ENCODE measurements around the gene EEF1AKMT2. TPM values are rescaled to one million over a fixed set of nuclear protein-coding genes. Genes with fewer than 3 reads are reported as not detected.

Gene EEF1AKMT2
- total and polyA plus RNA-seq, 2 of the 13 experiments (the other 11 are each of a cell fraction or from before 2014, with no cell fraction given), result 11.3 to 19.3 TPM

DNA sequence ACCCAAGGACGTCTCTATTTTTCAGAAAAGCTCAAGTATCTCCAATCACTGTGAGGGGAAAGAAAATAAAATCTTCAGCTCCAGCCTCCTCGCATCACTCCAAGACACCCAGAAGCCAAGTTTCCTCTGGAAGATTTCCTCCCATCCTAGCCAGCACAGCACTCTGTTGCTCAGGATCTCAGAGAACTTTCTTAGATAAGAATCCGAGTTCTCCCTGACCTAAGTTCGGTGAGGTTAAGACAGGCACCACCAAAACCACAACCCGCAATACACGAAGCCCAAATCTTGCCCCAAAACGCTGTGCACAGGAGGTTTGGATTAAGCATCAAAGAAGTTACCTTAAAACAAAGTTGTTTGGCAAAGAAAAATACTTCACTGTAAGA, 51.7 kb downstream of the EEF1AKMT2 start (continued):
- TF ChIP-seq, protein P1, sequence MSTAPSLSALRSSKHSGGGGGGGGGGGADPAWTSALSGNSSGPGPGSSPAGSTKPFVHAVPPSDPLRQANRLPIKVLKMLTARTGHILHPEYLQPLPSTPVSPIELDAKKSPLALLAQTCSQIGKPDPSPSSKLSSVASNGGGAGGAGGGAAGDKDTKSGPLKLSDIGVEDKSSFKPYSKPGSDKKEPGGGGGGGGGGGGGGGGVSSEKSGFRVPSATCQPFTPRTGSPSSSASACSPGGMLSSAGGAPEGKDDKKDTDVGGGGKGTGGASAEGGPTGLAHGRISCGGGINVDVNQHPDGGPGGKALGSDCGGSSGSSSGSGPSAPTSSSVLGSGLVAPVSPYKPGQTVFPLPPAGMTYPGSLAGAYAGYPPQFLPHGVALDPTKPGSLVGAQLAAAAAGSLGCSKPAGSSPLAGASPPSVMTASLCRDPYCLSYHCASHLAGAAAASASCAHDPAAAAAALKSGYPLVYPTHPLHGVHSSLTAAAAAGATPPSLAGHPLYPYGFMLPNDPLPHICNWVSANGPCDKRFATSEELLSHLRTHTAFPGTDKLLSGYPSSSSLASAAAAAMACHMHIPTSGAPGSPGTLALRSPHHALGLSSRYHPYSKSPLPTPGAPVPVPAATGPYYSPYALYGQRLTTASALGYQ (CRISPR knock-in tag; IDR thresholded peaks at IDR 0.05), result no peak
- TF ChIP-seq, protein P2, sequence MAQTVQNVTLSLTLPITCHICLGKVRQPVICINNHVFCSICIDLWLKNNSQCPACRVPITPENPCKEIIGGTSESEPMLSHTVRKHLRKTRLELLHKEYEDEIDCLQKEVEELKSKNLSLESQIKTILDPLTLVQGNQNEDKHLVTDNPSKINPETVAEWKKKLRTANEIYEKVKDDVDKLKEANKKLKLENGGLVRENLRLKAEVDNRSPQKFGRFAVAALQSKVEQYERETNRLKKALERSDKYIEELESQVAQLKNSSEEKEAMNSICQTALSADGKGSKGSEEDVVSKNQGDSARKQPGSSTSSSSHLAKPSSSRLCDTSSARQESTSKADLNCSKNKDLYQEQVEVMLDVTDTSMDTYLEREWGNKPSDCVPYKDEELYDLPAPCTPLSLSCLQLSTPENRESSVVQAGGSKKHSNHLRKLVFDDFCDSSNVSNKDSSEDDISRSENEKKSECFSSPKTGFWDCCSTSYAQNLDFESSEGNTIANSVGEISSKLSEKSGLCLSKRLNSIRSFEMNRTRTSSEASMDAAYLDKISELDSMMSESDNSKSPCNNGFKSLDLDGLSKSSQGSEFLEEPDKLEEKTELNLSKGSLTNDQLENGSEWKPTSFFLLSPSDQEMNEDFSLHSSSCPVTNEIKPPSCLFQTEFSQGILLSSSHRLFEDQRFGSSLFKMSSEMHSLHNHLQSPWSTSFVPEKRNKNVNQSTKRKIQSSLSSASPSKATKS (CRISPR knock-in tag; IDR thresholded peaks at IDR 0.05), result no peak
- no peak for TF ChIP-seq ZNF550 (CRISPR knock-in tag; IDR thresholded peaks at IDR 0.05; ENCODE audit: borderline replicate concordance)
- TF ChIP-seq, protein P3, sequence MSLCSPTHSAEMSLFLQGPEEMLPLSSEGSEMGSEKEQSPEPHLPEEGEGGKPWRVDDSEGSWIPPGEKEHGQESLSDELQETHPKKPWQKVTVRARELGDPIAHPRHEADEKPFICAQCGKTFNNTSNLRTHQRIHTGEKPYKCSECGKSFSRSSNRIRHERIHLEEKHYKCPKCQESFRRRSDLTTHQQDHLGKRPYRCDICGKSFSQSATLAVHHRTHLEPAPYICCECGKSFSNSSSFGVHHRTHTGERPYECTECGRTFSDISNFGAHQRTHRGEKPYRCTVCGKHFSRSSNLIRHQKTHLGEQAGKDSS (CRISPR knock-in tag; IDR thresholded peaks at IDR 0.05; ENCODE audit: borderline replicate concordance, low read depth), result no peak
- TF ChIP-seq ZIK1 (CRISPR knock-in tag; IDR thresholded peaks at IDR 0.05; ENCODE audit: borderline replicate concordance, low read depth), result no peak
- TF ChIP-seq FOSL1 (CRISPR knock-in tag; IDR thresholded peaks at IDR 0.05; ENCODE audit: borderline replicate concordance), result no peak
- TF ChIP-seq, protein P4, sequence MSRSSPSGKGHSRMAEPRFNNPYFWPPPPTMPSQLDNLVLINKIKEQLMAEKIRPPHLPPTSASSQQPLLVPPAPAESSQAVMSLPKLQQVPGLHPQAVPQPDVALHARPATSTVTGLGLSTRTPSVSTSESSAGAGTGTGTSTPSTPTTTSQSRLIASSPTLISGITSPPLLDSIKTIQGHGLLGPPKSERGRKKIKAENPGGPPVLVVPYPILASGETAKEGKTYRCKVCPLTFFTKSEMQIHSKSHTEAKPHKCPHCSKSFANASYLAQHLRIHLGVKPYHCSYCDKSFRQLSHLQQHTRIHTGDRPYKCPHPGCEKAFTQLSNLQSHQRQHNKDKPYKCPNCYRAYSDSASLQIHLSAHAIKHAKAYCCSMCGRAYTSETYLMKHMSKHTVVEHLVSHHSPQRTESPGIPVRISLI (CRISPR knock-in tag; IDR thresholded peaks at IDR 0.05; ENCODE audit: borderline replicate concordance), result no peak
- TF ChIP-seq TRIM24 (CRISPR knock-in tag; IDR thresholded peaks at IDR 0.05), result no peak
